HCT116 (cell line): ENCODE measurements around the gene ZNF26.
"Not testable (repeated sequence)": the region's sequence is repeated elsewhere in the genome, so short reads cannot be mapped to it uniquely, and the experiment has no call there.

Experiments used
- CEBPB ChIP-seq: IDR thresholded peaks from 2 replicates; pipeline ENCODE4 v1.6.1; 2012; ENCODE audit warnings: low read depth
- EZH2 ChIP-seq: fragments of 200-600 bp; sonication (generic); IDR thresholded peaks from 2 replicates; pipeline ENCODE4 v1.6.1; 2017; ENCODE audit warnings: antibody characterized with exemption, mixed run types
- POLR2A ChIP-seq: IDR thresholded peaks from 2 replicates; pipeline ENCODE4 v1.7.0; 2011; ENCODE audit warnings: borderline replicate concordance; ENCODE audit not compliant: insufficient read depth, insufficient read length; ENCODE audit errors: extremely low read depth
- TF ChIP-seq, protein P1 (sequence below), 3 experiments: fragments of 200-600 bp in 1 of 3; sonication (generic) in 1 of 3; IDR thresholded peaks in 2 of 3; conservative IDR thresholded peaks in 1 of 3; 2 replicates each; pipeline ENCODE4 v1.5.1; 2012 to 2017; ENCODE audit warnings: low read depth in 2 of 3, low read length in 2 of 3, antibody characterized with exemption in 1 of 3, borderline replicate concordance in 1 of 3, control low read depth in 1 of 3, mild to moderate bottlenecking in 1 of 3, mixed read lengths in 1 of 3, mixed run types in 1 of 3, moderate library complexity in 1 of 3; ENCODE audit not compliant: insufficient read depth in 1 of 3
- TF ChIP-seq, protein P2 (sequence below): IDR thresholded peaks from 2 replicates; pipeline ENCODE4 v1.6.1; 2011; ENCODE audit warnings: mild to moderate bottlenecking, low read length, moderate library complexity; ENCODE audit not compliant: insufficient replicate concordance; ENCODE audit errors: extremely low read depth

DNA sequence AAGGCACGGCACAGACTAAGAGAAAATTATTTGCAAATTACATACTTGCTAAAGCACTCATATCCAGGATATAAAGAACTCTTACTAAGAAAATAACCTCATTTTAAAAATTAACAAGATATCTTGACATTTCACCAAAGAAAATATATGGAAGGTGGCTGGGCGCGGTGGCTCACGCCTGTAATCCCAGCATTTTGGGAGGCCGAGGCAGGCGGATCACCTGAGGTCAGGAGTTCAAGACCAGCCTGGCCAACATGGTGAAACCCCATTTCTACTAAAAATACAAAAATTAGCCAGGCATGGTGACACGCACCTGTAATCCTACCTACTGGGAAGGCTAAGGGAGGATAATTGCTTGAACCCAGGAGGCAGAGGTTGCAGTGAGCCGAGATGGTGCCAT lies 49.2 kb upstream of the ZNF26 start:
- TF ChIP-seq EZH2, POLR2A, CEBPB: not testable (repeated sequence)
- TF ChIP-seq, protein P1, sequence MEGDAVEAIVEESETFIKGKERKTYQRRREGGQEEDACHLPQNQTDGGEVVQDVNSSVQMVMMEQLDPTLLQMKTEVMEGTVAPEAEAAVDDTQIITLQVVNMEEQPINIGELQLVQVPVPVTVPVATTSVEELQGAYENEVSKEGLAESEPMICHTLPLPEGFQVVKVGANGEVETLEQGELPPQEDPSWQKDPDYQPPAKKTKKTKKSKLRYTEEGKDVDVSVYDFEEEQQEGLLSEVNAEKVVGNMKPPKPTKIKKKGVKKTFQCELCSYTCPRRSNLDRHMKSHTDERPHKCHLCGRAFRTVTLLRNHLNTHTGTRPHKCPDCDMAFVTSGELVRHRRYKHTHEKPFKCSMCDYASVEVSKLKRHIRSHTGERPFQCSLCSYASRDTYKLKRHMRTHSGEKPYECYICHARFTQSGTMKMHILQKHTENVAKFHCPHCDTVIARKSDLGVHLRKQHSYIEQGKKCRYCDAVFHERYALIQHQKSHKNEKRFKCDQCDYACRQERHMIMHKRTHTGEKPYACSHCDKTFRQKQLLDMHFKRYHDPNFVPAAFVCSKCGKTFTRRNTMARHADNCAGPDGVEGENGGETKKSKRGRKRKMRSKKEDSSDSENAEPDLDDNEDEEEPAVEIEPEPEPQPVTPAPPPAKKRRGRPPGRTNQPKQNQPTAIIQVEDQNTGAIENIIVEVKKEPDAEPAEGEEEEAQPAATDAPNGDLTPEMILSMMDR (IDR thresholded peaks at IDR 0.05 in 2 of 3, conservative IDR thresholded peaks at IDR 0.05 in 1 of 3; ENCODE audit: borderline replicate concordance in 1 of 3, insufficient read depth in 1 of 3, low read depth in 2 of 3, low read length in 2 of 3) = not testable (repeated sequence)
- TF ChIP-seq, protein P2, sequence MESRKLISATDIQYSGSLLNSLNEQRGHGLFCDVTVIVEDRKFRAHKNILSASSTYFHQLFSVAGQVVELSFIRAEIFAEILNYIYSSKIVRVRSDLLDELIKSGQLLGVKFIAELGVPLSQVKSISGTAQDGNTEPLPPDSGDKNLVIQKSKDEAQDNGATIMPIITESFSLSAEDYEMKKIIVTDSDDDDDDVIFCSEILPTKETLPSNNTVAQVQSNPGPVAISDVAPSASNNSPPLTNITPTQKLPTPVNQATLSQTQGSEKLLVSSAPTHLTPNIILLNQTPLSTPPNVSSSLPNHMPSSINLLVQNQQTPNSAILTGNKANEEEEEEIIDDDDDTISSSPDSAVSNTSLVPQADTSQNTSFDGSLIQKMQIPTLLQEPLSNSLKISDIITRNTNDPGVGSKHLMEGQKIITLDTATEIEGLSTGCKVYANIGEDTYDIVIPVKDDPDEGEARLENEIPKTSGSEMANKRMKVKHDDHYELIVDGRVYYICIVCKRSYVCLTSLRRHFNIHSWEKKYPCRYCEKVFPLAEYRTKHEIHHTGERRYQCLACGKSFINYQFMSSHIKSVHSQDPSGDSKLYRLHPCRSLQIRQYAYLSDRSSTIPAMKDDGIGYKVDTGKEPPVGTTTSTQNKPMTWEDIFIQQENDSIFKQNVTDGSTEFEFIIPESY = not testable (repeated sequence)
